GM12874 (cell line): Measurements from ENCODE around the gene OR10D3.

ENCODE experiments used
- CTCF ChIP-seq: IDR thresholded peaks from 2 replicates; pipeline ENCODE4 v1.5.1; 2011; ENCODE audit warnings: low read depth, mild to moderate bottlenecking, control low read depth, low read length, moderate library complexity; ENCODE audit not compliant: insufficient read depth

Gene OR10D3

GRCh38 chr11:124160986-124161385 lies 22.2 kb upstream of the OR10D3 start:
- no peak for TF ChIP-seq CTCF

- TF ChIP-seq CTCF, result no peak
These were observed 15.3 kb upstream of the OR10D3 start for GRCh38 chr11:124167826-124168231.

- no peak for TF ChIP-seq CTCF
These were observed 14.3 kb upstream of the OR10D3 start for GRCh38 chr11:124168796-124169195.

- no peak for TF ChIP-seq CTCF
These were observed 12.2 kb upstream of the OR10D3 start for GRCh38 chr11:124170801-124171586.

- TF ChIP-seq CTCF, result no peak
These were observed 11.0 kb upstream of the OR10D3 start for GRCh38 chr11:124172101-124172500.

GRCh38 chr11:124172599-124172998 lies 10.5 kb upstream of the OR10D3 start:
- no peak for TF ChIP-seq CTCF

GRCh38 chr11:124174001-124174583 lies 9.1 kb upstream of the OR10D3 start:
- no peak for TF ChIP-seq CTCF
